Liver (tissue), 9 donors: ENCODE measurements around the gene SLC28A3. TPM values are rescaled to one million over a fixed set of nuclear protein-coding genes. Genes with fewer than 3 reads are reported as not detected.

Experiments used
- DNase-seq: peaks from one replicate; pipeline ENCODE4 v3.0.0-alpha.2; 2017; ENCODE audit warnings: low spot score
- H3K27ac ChIP-seq, 2 donors: one replicate each; pipeline ENCODE4 v1.7.0; 2013; ENCODE audit warnings: inconsistent platforms in 2 of 2, low read length in 2 of 2, control low read depth in 1 of 2, low read depth in 1 of 2, mild to moderate bottlenecking in 1 of 2
- H3K27me3 ChIP-seq, 4 donors: one replicate each; pipeline versions ENCODE4 v1.6.1 to v1.7.0; 2013; ENCODE audit warnings: low read length in 3 of 4, inconsistent platforms in 1 of 4, mild to moderate bottlenecking in 1 of 4, moderate library complexity in 1 of 4; ENCODE audit not compliant: control insufficient read depth in 4 of 4, insufficient read depth in 4 of 4
- H3K36me3 ChIP-seq, 4 donors: one replicate each; pipeline versions ENCODE4 v1.6.1 to v1.7.0; 2013; ENCODE audit warnings: low read length in 3 of 4, mild to moderate bottlenecking in 3 of 4, low read depth in 1 of 4, moderate library complexity in 1 of 4; ENCODE audit not compliant: control insufficient read depth in 4 of 4, insufficient read depth in 3 of 4
- H3K4me1 ChIP-seq, 4 donors: one replicate each; pipeline versions ENCODE4 v1.6.1 to v1.7.0; 2013; ENCODE audit warnings: low read length in 3 of 4, mild to moderate bottlenecking in 3 of 4, moderate library complexity in 1 of 4; ENCODE audit not compliant: control insufficient read depth in 4 of 4, insufficient read depth in 4 of 4
- H3K4me3 ChIP-seq, 3 donors: one replicate each; pipeline versions ENCODE4 v1.6.1 to v1.7.0; 2013; ENCODE audit warnings: low read length in 3 of 3, control low read depth in 1 of 3, low read depth in 1 of 3, mild to moderate bottlenecking in 1 of 3
- H3K9ac ChIP-seq, 2 donors: one replicate each; pipeline ENCODE4 v1.7.0; 2013; ENCODE audit warnings: low read length in 2 of 2, mild to moderate bottlenecking in 2 of 2, moderate library complexity in 2 of 2, control low read depth in 1 of 2, low read depth in 1 of 2
- H3K9me3 ChIP-seq, 4 donors: one replicate each; pipeline versions ENCODE4 v1.6.1 to v1.7.0; 2013; ENCODE audit warnings: low read length in 3 of 4; ENCODE audit not compliant: control insufficient read depth in 4 of 4
- CTCF ChIP-seq: fragments of 150-350 bp; IDR thresholded peaks from 2 replicates; pipeline ENCODE4 v1.5.1; 2017; ENCODE audit warnings: improper control_type of control experiment, low read depth, low read length; ENCODE audit not compliant: missing input control
- EGR1 ChIP-seq, 2 donors: IDR thresholded peaks; 2 replicates each; pipeline ENCODE4 v1.6.1; 2016 to 2018; ENCODE audit warnings: antibody characterized with exemption in 2 of 2, low read depth in 2 of 2
- NR2F2 ChIP-seq: IDR thresholded peaks from 2 replicates; pipeline ENCODE4 v1.6.1; 2016; ENCODE audit warnings: antibody characterized with exemption
- RAD21 ChIP-seq, 2 donors: IDR thresholded peaks; 2 replicates each; pipeline ENCODE4 v1.6.1; 2016; ENCODE audit warnings: antibody characterized with exemption in 2 of 2, mild to moderate bottlenecking in 2 of 2
- REST ChIP-seq: IDR thresholded peaks from 2 replicates; pipeline ENCODE4 v1.6.1; 2016; ENCODE audit warnings: antibody characterized with exemption, mild to moderate bottlenecking
- RXRA ChIP-seq, 2 donors: IDR thresholded peaks; 2 replicates each; pipeline ENCODE4 v1.6.1; 2017 to 2018; ENCODE audit warnings: antibody characterized with exemption in 2 of 2, mild to moderate bottlenecking in 1 of 2
- TAF1 ChIP-seq: conservative IDR thresholded peaks from 2 replicates; pipeline ENCODE4 v1.6.1; 2016; ENCODE audit warnings: antibody characterized with exemption, mild to moderate bottlenecking
- ZBTB33 ChIP-seq: IDR thresholded peaks from 2 replicates; pipeline ENCODE4 v1.6.1; 2016; ENCODE audit warnings: antibody characterized with exemption
- WGBS: extraction: QIAGEN DNeasy Blood & Tissue Kit; methylation state at CpG from one replicate; pipeline ENCODE4 v1.1.7; 2013; 5-methylcytosine and 5-hydroxymethylcytosine counted together
- polyA plus RNA-seq, 2 donors: library from polyadenylated mRNA; stranded (reverse) in 1 of 2; unstranded in 1 of 2; fragments of 200-250 nt in 1 of 2; fragments of >200 nt in 1 of 2; fragmentation: Nextera tagmentation in 1 of 2; extraction: Ambion mirVana in 1 of 2; gene quantifications; one replicate each; pipeline versions ENCODE4 v1.2.1 to v1.2.3, GENCODE V29; 2013 to 2015
- total RNA-seq, 2 donors: library from RNA; depleted of rRNA; stranded (reverse); fragments of >200 nt; gene quantifications; one replicate each; pipeline ENCODE4 v1.2.3, GENCODE V29; 2014
- donor health status: healthy.
- donor health status: healthy.
- donor health status: healthy.
- donor health status: healthy.
- donor health status: healthy.

Gene SLC28A3
- total and polyA plus RNA-seq, 4 donors: 0.07 to 1.3 (median 0.28) TPM

GRCh38 chr9:84293001-84293798 is 47.4 kb downstream of the SLC28A3 start:
- H3K4me1 ChIP-seq: no peaks in the 10 kb centered on the region
- 70% methylated on average over 4 of the region's 4 CpGs for WGBS
- H3K27me3 ChIP-seq: no peaks in the 10 kb centered on the region
- DNase-seq: no peak
- H3K9me3 ChIP-seq: no peaks in the 10 kb centered on the region
- no peak overlapping the region for H3K9ac ChIP-seq
- H3K4me3 ChIP-seq: no peak overlapping the region
- no peak overlapping the region for H3K27ac ChIP-seq
- TF ChIP-seq ZBTB33 (no peak), NR2F2 (no peak)
- H3K36me3 ChIP-seq: no peaks in the 10 kb centered on the region

- TF ChIP-seq ZBTB33 (no peak), EGR1 (IDR thresholded peaks at IDR 0.05; ENCODE audit: low read depth in 2 of 2) (no peak), REST (no peak), RAD21 (IDR thresholded peaks at IDR 0.05) (no peak), RXRA (IDR thresholded peaks at IDR 0.05) (no peak), TAF1 (no peak), CTCF (no peak)
- WGBS: 42% methylated on average over 2 of the region's 2 CpGs
- Histone ChIP-seq H3K27me3 (no peaks in the 10 kb centered on the region), H3K4me1 (no peaks in the 10 kb centered on the region), H3K27ac (no peak overlapping the region), H3K9me3 (no peaks in the 10 kb centered on the region), H3K9ac (no peak overlapping the region), H3K4me3 (no peak overlapping the region), H3K36me3 (no peaks in the 10 kb centered on the region)
- no peak for DNase-seq
Measured at GRCh38 chr9:84285381-84285780, 55.2 kb downstream of the SLC28A3 start.
